Measurements from ENCODE around the gene NUBP2.
A peak's percentile ranks its signal among the peaks of the same experiment; 100 is the strongest.

Gene NUBP2

DNA sequence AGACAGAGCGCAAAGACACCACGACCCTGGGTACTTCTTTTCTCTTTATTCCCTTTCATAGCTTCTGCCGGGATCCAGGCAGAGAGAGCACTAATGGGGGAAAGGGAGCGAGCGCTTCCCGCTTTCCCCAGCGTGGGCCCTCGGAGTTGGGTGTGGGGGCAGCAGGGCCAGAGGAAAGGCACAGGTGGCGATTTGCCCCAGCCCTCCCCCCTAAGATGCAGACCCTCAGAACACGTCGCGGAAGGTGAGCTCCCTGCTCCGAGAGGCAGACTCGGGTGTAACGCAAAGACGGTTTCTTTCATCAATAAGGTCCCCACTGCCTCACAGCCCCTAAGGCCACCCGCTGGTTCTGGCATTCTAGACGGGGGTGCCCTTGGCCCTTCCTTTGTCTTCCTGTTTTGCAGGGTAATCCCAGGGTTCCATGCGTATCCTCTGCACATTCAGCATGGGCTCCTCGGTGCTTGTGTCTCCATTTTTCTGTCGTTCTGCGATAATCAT lies 10.8 kb upstream of the NUBP2 start:
- H3K4me1 ChIP-seq = peaks cover 0 to 61% (median 35%) of the 10 kb centered on the region in 4 donors
- intact Hi-C loops (cut with DNase I; ENCODE audit: low total_unique reads) = no loop called here

GRCh38 chr16:1772362-1772907 lies 10.3 kb upstream of the NUBP2 start, which contains the start of gene EME2:
Gene EME2, plus strand, starts transcription at chr16:1772810. Its CDS starts 418 bp downstream, at chr16:1773228.
- no peak for DNase-seq
- Histone ChIP-seq H3K27ac (peak within 1 kb of the TSS; percentile 85 to 95), H3K4me1 (peaks cover 0 to 56% (median 35%) of the 10 kb centered on the region in 4 donors), H3K27me3 (no peaks in the 10 kb centered on the region), H3K9me3 (no peaks in the 10 kb centered on the region), H3K36me3 (peaks cover 23 to 50% (median 40%) of the 10 kb centered on the region in 3 donors), H3K4me3 (peak within 1 kb of the TSS; percentile 87 to 99)
- TF ChIP-seq, protein P1, sequence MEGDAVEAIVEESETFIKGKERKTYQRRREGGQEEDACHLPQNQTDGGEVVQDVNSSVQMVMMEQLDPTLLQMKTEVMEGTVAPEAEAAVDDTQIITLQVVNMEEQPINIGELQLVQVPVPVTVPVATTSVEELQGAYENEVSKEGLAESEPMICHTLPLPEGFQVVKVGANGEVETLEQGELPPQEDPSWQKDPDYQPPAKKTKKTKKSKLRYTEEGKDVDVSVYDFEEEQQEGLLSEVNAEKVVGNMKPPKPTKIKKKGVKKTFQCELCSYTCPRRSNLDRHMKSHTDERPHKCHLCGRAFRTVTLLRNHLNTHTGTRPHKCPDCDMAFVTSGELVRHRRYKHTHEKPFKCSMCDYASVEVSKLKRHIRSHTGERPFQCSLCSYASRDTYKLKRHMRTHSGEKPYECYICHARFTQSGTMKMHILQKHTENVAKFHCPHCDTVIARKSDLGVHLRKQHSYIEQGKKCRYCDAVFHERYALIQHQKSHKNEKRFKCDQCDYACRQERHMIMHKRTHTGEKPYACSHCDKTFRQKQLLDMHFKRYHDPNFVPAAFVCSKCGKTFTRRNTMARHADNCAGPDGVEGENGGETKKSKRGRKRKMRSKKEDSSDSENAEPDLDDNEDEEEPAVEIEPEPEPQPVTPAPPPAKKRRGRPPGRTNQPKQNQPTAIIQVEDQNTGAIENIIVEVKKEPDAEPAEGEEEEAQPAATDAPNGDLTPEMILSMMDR (IDR thresholded peaks at IDR 0.05) = no peak
- intact Hi-C loops (cut with DNase I; ENCODE audit: low total_unique reads) = no loop called here

More for the DNA sequence above, 10.8 kb upstream of the NUBP2 start:
- Histone ChIP-seq H3K9me3 (no peaks in the 10 kb centered on the region), H3K27ac (peak overlapping the region; percentile 85 to 95), H3K27me3 (no peaks in the 10 kb centered on the region), H3K36me3 (peaks cover 24 to 50% (median 40%) of the 10 kb centered on the region in 3 donors), H3K4me3 (peak overlapping the region; percentile 87 to 99)
- TF ChIP-seq, protein P1 (IDR thresholded peaks at IDR 0.05) = no peak
- no peak for DNase-seq

DNA sequence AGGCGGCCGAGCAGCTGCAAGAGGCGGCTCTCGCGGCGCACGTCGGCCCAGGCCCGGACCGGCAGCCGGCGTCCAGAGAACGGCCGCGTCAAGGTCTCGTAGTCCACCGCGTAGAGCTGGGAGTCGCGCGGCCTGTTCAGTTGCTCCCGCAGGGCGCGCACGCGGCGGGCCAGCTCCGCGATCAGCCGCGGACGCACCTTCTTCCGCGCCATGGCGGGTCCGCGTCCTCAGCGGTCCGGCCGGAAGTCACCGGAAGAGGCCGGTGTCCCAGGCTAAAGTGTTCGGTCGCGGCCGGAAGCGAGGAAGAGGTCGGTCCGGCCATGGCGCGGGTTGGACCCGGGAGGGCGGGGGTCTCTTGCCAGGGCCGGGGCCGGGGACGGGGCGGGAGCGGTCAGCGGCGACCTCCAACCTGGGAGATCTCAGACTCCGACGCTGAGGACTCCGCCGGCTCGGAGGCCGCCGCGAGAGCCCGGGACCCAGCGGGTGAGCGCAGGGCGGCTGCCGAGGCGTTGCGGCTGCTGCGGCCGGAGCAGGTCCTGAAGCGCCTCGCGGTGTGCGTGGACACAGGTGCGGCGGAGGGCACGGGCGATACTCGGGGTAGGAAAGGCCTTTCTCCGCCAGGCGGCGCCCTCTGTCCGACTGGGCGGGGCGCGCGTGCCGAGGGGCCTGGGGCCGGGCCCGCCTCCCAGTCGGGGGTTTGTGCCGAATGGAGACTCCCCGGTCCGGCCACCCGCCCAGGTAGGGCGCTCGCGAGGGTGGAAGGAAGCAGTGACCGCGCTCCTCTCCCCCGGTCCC lies 9.7 kb upstream of the NUBP2 start, which contains the start of gene MRPS34:
TSS of gene MRPS34 (minus strand) at position 227 of the 795 bp plus-strand sequence. CDS start at position 212, 15 bp downstream.
- TF ChIP-seq, protein P1 (IDR thresholded peaks at IDR 0.05) = peak; percentile 58 to 63
- peak within 1 kb of the TSS; percentile 87 to 99 for H3K4me3 ChIP-seq
- no peaks in the 10 kb centered on the region for H3K27me3 ChIP-seq
- intact Hi-C loops (cut with DNase I; ENCODE audit: low total_unique reads) = no loop called here
- peak; percentile 77 to 87 for DNase-seq
- H3K27ac ChIP-seq = peak within 1 kb of the TSS; percentile 85 to 95
- no peaks in the 10 kb centered on the region for H3K9me3 ChIP-seq
- peaks cover 0 to 56% (median 35%) of the 10 kb centered on the region in 4 donors for H3K4me1 ChIP-seq
- H3K36me3 ChIP-seq = peaks cover 23 to 50% (median 40%) of the 10 kb centered on the region in 3 donors

DNA sequence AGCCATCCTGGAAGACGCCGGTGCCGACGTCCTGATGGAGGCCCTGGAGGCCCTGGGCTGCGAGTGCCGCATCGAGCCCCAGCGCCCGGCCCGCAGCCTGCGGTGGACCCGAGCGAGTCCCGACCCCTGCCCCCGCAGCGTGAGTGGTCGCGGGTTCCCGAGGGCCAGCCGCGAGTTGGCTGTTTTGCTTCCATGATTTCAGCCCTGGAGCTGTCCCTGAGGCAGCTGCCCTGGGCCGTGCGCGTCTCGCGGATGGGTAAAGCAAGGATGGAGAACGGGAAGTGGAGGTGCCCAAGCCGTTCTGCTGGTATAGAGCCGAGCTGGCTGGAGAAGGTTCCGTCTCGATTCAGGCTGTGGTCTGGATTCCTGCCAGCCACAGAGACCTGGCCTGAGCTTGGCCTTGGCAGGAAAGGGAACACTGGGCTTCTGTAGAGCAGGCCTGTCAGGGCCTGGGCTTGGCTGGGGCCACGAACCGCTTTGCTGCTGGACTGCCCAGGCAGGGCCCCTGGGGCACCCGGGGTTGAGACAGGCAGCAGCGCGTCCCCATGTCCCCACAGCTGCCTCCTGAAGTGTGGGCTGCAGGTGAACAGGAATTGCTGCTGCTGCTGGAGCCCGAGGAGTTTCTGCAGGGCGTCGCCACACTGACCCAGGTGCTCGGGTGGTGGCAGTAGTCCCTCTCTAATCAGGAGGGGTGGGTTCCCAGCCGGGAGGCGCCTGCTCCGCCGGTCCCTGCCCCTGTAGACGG lies 8.9 kb upstream of the NUBP2 start:
- H3K9me3 ChIP-seq = no peaks in the 10 kb centered on the region
- H3K4me3 ChIP-seq = peak overlapping the region; percentile 87 to 99
- no peak for DNase-seq
- peaks cover 23 to 50% (median 39%) of the 10 kb centered on the region in 3 donors for H3K36me3 ChIP-seq
- TF ChIP-seq, protein P1 (IDR thresholded peaks at IDR 0.05) = no peak
- H3K27me3 ChIP-seq = no peaks in the 10 kb centered on the region
- H3K4me1 ChIP-seq = peaks cover 0 to 57% (median 35%) of the 10 kb centered on the region in 4 donors
- peak overlapping the region; percentile 85 to 95 for H3K27ac ChIP-seq
- intact Hi-C loops (cut with DNase I; ENCODE audit: low total_unique reads) = no loop called here

DNA sequence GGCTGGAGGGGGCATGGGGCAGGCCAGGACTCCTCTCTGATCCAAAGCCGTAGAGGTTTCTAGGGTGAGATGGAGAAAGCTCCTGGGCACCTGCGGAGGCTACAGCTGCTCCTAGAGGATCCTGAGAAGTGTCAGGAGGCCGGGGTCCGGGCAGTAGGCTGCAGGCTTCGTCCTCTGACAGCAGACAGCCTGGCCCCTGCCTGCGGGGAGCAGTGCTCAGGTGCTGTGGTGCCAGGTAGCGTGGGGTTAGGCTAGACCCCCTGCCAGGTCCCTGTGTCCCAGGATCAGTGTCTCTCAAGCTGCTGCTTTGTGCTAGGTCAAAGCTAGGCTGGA lies 8.3 kb upstream of the NUBP2 start:
- Histone ChIP-seq H3K36me3 (peaks cover 23 to 50% (median 42%) of the 10 kb centered on the region in 3 donors), H3K27me3 (no peaks in the 10 kb centered on the region), H3K27ac (peak overlapping the region; percentile 85 to 95), H3K4me1 (peaks cover 0 to 55% (median 33%) of the 10 kb centered on the region in 4 donors), H3K4me3 (peak overlapping the region; percentile 87 to 99), H3K9me3 (no peaks in the 10 kb centered on the region)
- TF ChIP-seq, protein P1 (IDR thresholded peaks at IDR 0.05) = no peak
- intact Hi-C loops (cut with DNase I; ENCODE audit: low total_unique reads) = no loop called here
- no peak for DNase-seq

Measured in tibial artery (tissue), 4 donors.